Lower lobe of right lung (tissue), 2 donors: ENCODE results near the gene ACSL3. TPM values are rescaled to one million over a fixed set of nuclear protein-coding genes. Genes with fewer than 3 reads are reported as not detected.
"Not testable (repeated sequence)": the region's sequence is repeated elsewhere in the genome, so short reads cannot be mapped to it uniquely, and the experiment has no call there.

Experiments
- ATAC-seq, 2 donors: fragments of 200-7000 bp; cut with Tn5 transposase; one replicate each; pipeline ENCODE4 v1.9.1; 2020 to 2022; ENCODE audit warnings: mild to moderate bottlenecking in 2 of 2, moderate library complexity in 2 of 2
- DNase-seq: peaks from one replicate; pipeline ENCODE4 v3.0.0-alpha.2; 2020
- H3K27ac ChIP-seq: fragments of 200-600 bp; one replicate; pipeline ENCODE4 v1.8.0; 2022
- H3K27me3 ChIP-seq: fragments of 200-600 bp; one replicate; pipeline ENCODE4 v1.8.0; 2022; ENCODE audit warnings: low read depth
- H3K36me3 ChIP-seq: fragments of 200-600 bp; one replicate; pipeline ENCODE4 v1.8.0; 2022; ENCODE audit warnings: mild to moderate bottlenecking
- H3K4me1 ChIP-seq: fragments of 200-600 bp; one replicate; pipeline ENCODE4 v1.8.0; 2022
- H3K4me3 ChIP-seq: fragments of 200-600 bp; one replicate; pipeline ENCODE4 v1.8.0; 2022; ENCODE audit warnings: mild to moderate bottlenecking
- H3K9me3 ChIP-seq: fragments of 200-600 bp; one replicate; pipeline ENCODE4 v1.8.0; 2022
- intact Hi-C: fragments of 100-400 bp; cut with DNase I; formaldehyde crosslinking; loops from one replicate; pipeline ENCODE4 v1.11.0; 2022
- total RNA-seq: library from RNA; stranded (reverse); fragmentation: NEBNext Ultra II Directional; extraction: Animal tissue kit (Norgen Biotek cat#: 25700); gene quantifications from one replicate; pipeline ENCODE4 v1.2.1, GENCODE V29; 2021
- TF ChIP-seq, protein P1 (sequence below): fragments of 200-600 bp; IDR thresholded peaks from one replicate; pipeline ENCODE4 v1.8.0; 2022; ENCODE audit warnings: antibody characterized with exemption, mild to moderate bottlenecking
- donor health status: DM: no; HTN: yes; CAD: no; lungs with severe emphysema.

Gene ACSL3
- total RNA-seq, 1 donor from 2014 or later = 74.2 TPM

DNA sequence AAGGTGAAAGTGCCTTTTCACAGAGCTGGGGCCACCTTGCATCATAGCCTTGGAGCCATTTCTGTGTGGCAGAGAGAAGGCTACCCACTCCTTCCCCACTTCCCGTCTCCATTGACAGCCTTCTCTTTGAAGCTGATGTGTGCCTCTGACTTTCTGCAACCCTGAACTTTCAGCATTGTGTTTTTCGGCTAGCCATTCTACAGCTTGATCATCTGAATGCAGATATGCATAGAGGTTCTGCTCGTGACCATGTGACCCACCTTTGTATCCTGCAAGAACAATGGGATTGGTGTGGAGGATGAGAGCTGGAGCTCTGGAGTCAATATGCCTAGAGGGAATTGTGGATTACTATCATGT, 122.1 kb downstream of the ACSL3 start:
- Histone ChIP-seq H3K9me3 (no peaks in the 10 kb centered on the region), H3K4me1 (no peaks in the 10 kb centered on the region), H3K27ac (no peak overlapping the region), H3K27me3 (no peaks in the 10 kb centered on the region), H3K36me3 (no peaks in the 10 kb centered on the region), H3K4me3 (no peak overlapping the region)
- ATAC-seq (no peak), DNase-seq (no peak)
- TF ChIP-seq, protein P1, sequence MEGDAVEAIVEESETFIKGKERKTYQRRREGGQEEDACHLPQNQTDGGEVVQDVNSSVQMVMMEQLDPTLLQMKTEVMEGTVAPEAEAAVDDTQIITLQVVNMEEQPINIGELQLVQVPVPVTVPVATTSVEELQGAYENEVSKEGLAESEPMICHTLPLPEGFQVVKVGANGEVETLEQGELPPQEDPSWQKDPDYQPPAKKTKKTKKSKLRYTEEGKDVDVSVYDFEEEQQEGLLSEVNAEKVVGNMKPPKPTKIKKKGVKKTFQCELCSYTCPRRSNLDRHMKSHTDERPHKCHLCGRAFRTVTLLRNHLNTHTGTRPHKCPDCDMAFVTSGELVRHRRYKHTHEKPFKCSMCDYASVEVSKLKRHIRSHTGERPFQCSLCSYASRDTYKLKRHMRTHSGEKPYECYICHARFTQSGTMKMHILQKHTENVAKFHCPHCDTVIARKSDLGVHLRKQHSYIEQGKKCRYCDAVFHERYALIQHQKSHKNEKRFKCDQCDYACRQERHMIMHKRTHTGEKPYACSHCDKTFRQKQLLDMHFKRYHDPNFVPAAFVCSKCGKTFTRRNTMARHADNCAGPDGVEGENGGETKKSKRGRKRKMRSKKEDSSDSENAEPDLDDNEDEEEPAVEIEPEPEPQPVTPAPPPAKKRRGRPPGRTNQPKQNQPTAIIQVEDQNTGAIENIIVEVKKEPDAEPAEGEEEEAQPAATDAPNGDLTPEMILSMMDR = no peak
- intact Hi-C loops = no loop called here

DNA sequence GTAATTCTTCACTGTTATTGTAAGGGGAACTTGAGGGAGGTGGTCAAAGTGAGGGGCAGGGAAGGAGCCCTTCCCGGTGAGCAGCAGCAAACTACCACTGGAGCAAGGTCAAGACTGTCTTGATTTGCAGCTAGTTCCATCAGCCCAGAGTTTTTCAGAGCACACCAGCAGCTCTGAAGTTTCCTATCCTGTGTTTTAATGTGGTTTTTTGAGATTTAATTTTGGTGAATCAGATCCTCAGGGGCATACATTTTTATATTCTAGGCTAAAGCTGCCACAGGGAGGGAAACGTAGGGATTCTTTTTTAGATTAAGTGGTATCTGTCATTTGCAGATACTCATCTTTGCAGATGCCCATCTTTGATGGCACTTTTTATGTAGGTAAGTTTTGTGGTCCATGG, 124.1 kb downstream of the ACSL3 start:
- intact Hi-C loops = no loop called here
- Histone ChIP-seq H3K27me3 (no peaks in the 10 kb centered on the region), H3K36me3 (no peaks in the 10 kb centered on the region), H3K27ac (no peak overlapping the region), H3K4me3 (no peak overlapping the region), H3K4me1 (no peaks in the 10 kb centered on the region), H3K9me3 (no peaks in the 10 kb centered on the region)
- no peak for DNase-seq
- TF ChIP-seq, protein P1 = no peak
- ATAC-seq = no peak

DNA sequence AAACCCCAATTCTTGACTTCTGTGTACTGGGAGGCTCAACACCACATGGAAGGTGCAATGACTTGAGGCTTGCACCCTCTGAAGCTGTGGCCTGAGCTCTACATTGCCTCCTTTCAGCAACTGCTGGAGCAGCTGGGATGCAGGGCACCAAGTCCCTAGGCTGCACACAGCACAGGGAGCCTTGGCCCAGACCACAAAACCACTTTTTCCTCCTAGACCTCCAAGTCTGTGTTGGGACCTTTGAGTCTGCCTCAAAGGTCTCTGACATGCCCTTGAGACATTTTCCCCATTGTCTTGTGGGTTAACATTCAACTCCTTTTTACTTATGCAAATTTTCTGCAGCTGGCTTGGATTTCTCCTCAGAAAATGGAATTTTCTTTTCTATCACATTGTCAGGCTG, 128.6 kb downstream of the ACSL3 start:
- DNase-seq = no peak
- TF ChIP-seq, protein P1 = no peak
- no peaks in the 10 kb centered on the region for H3K36me3 ChIP-seq
- H3K4me1 ChIP-seq = no peaks in the 10 kb centered on the region
- no peaks in the 10 kb centered on the region for H3K9me3 ChIP-seq
- ATAC-seq = no peak
- H3K27me3 ChIP-seq = no peaks in the 10 kb centered on the region
- no peak overlapping the region for H3K4me3 ChIP-seq
- intact Hi-C loops = no loop called here
- no peak overlapping the region for H3K27ac ChIP-seq

DNA sequence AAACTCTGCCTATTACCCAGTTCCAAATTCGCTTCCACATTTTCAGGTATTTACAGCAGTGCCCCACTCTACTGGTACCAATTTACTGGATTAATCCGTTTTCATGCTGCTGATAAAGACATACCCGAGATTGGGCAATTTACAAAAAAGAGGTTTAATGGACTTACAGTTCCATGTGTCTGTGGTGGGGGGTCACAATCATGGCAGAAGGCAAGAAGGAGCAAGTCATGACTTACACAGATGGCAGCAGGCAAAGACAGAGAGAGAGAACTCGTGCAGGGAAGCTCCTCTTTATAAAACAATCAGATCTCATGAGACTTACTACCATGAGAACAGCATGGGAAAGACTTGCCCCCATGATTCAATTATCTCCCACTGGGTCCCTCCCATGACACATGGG, 129.4 kb downstream of the ACSL3 start:
- H3K4me1 ChIP-seq, intact Hi-C loops, DNase-seq, H3K9me3 ChIP-seq, H3K27me3 ChIP-seq, ATAC-seq, H3K4me3 ChIP-seq, H3K27ac ChIP-seq, H3K36me3 ChIP-seq: not testable (repeated sequence)

DNA sequence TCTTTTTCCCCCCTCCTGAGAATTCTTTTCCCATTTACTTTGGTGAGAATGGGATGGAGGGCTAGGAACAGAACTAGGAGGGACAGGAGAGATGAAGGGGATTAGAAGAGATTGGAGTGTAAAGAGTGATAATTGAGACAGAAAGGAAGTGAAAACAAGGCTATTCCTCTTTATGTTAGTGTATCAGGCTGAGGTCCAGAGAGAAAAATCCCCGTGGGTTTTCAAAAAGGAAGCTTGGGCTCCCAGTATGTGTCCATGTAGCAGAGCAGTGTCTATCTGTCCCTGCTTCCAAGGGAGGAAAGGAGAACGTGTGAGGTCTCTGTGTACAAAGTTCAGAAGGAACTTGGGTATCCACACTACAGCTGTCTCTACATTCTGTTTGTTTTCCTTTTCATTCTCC, 131.3 kb downstream of the ACSL3 start:
- no peak for ATAC-seq
- H3K27ac ChIP-seq = no peak overlapping the region
- H3K4me1 ChIP-seq = no peaks in the 10 kb centered on the region
- intact Hi-C loops = no loop called here
- H3K4me3 ChIP-seq = no peak overlapping the region
- TF ChIP-seq, protein P1 = no peak
- no peaks in the 10 kb centered on the region for H3K36me3 ChIP-seq
- H3K9me3 ChIP-seq = no peaks in the 10 kb centered on the region
- DNase-seq = no peak
- no peaks in the 10 kb centered on the region for H3K27me3 ChIP-seq

Other genes with a start within 250 kb of the ACSL3 start
- gene FARSB, start 204.9 kb upstream of the ACSL3 start, total RNA-seq = 10.9 TPM
- gene MOGAT1, start 189.4 kb upstream of the ACSL3 start, total RNA-seq = 3.2 TPM
- gene KCNE4, start 191.2 kb downstream of the ACSL3 start, total RNA-seq = 1.2 TPM